ENCODE data around the gene PDCL3. TPM values are rescaled to one million over a fixed set of nuclear protein-coding genes. Genes with fewer than 3 reads are reported as not detected.

PDCL3 gene
- total and polyA plus RNA-seq, 2 donors (not counting 3 experiments of a cell fraction or from before 2014, with no cell fraction given), result 19.4 to 32.8 TPM

DNA sequence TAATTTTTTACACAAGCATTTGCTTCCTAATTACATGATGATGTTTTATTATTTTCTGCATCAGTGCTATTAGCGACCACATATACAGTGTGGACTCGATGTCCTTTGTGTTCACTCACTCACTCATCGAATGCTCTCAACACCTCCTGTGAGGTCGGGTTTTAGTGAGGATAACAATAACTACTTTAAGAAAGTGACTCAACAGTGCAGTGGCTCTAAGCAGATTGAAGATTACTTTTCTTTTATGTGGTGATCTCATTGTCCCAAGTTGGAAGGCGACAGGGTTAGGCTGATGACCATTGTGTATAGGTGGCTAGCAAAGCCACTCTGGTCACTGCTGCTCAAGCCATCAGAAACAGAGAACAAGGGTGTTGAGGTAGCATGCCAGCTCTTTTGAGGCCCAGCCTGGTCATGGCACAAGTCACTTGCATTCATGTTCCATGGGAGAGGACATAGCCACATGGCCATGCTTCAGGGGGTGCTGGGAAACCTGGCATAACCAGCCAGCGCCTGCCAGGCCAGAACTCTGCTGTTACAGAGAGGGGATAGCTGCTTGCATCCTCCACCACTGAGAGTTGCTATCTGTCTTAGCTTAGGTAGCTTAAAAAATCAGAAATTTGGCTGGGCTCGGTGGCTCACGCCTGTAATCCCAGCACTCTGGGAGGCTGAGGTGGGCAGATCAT is 60.4 kb downstream of the PDCL3 start:
- H4K20me1 ChIP-seq (replicated peaks; ENCODE audit: control insufficient read depth, extremely low read depth, insufficient read depth, low read length), result no peaks in the 10 kb centered on the region
- intact Hi-C loops (cut with micrococcal nuclease), result no loop called here
- no peak overlapping the region for H3K4me2 ChIP-seq (ENCODE audit: insufficient read depth, low read length)
- H3K4me3 ChIP-seq (replicated peaks in 1 of 3; ENCODE audit: insufficient read depth in 1 of 3, low read depth in 1 of 3, low read length in 3 of 3), result no peak overlapping the region
- no TSS peak for BruUV-seq (replicated peaks)
- H3K9ac ChIP-seq (replicated peaks; ENCODE audit: extremely low read depth, insufficient read depth, low read length), result no peak overlapping the region
- CTCF ChIA-PET, result interaction anchor here (1.2 kb wide), 1 partner anchor 13 kb away, joined by 5 read pairs; no protein-coding TSS in a partner anchor
- peaks cover 4 to 7% of the 10 kb centered on the region in 2 experiments for H3K27me3 ChIP-seq (ENCODE audit: control insufficient read depth in 2 of 2, insufficient read depth in 2 of 2, low read length in 2 of 2)
- no peak for FAIRE-seq
- no peaks in the 10 kb centered on the region for H3K4me1 ChIP-seq (ENCODE audit: control insufficient read depth, extremely low read depth, insufficient read depth, low read length)
- DNase-seq (ENCODE audit: low read depth, low spot score), result no peak
- no peaks in the 10 kb centered on the region for H3K9me3 ChIP-seq (replicated peaks; ENCODE audit: control insufficient read depth, insufficient read depth, low read length)
- H3K79me2 ChIP-seq (ENCODE audit: control insufficient read depth, insufficient read depth, low read length), result no peaks in the 10 kb centered on the region
- H3K9me1 ChIP-seq (replicated peaks; ENCODE audit: control insufficient read depth, extremely low read depth, insufficient read depth, low read length), result no peaks in the 10 kb centered on the region
- no peak overlapping the region for H3K27ac ChIP-seq (ENCODE audit: insufficient read depth, low read depth, low read length)
- H2AFZ ChIP-seq (ENCODE audit: low read depth, low read length), result no peak overlapping the region
- dilution Hi-C loops (cut with MboI; ENCODE audit: extremely low pct_ligation_motif_present, low sequenced_read_pairs), result no loop called here
- POLR2A ChIA-PET, result no interaction called here
- no peaks in the 10 kb centered on the region for H3K36me3 ChIP-seq (ENCODE audit: control insufficient read depth in 2 of 2, extremely low read depth in 1 of 2, insufficient read depth in 2 of 2, low read length in 2 of 2)
- no peak for TF ChIP-seq GATA2 (IDR thresholded peaks at IDR 0.05; ENCODE audit: insufficient read depth, insufficient read length, low read depth, low read length)
- no peak for TF ChIP-seq FOS (IDR thresholded peaks at IDR 0.05; ENCODE audit: borderline replicate concordance, insufficient read depth, low read length)
- TF ChIP-seq, protein P1, sequence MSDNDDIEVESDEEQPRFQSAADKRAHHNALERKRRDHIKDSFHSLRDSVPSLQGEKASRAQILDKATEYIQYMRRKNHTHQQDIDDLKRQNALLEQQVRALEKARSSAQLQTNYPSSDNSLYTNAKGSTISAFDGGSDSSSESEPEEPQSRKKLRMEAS (IDR thresholded peaks at IDR 0.05; ENCODE audit: insufficient read depth, insufficient read length), result no peak
- TF ChIP-seq POLR2AphosphoS5 (IDR thresholded peaks at IDR 0.05; ENCODE audit: insufficient read depth, low read depth, low read length), result no peak
- TF ChIP-seq, protein P2, sequence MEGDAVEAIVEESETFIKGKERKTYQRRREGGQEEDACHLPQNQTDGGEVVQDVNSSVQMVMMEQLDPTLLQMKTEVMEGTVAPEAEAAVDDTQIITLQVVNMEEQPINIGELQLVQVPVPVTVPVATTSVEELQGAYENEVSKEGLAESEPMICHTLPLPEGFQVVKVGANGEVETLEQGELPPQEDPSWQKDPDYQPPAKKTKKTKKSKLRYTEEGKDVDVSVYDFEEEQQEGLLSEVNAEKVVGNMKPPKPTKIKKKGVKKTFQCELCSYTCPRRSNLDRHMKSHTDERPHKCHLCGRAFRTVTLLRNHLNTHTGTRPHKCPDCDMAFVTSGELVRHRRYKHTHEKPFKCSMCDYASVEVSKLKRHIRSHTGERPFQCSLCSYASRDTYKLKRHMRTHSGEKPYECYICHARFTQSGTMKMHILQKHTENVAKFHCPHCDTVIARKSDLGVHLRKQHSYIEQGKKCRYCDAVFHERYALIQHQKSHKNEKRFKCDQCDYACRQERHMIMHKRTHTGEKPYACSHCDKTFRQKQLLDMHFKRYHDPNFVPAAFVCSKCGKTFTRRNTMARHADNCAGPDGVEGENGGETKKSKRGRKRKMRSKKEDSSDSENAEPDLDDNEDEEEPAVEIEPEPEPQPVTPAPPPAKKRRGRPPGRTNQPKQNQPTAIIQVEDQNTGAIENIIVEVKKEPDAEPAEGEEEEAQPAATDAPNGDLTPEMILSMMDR (IDR thresholded peaks at IDR 0.05; ENCODE audit: extremely low read depth in 1 of 2, insufficient read depth in 1 of 2, low read depth in 1 of 2, low read length in 2 of 2), result no peak
- TF ChIP-seq JUN (IDR thresholded peaks at IDR 0.05; ENCODE audit: borderline replicate concordance, insufficient read depth, insufficient read length, low read depth), result no peak
- TF ChIP-seq MYC (IDR thresholded peaks at IDR 0.05; ENCODE audit: low read depth, low read length), result no peak
- TF ChIP-seq POLR2A (IDR thresholded peaks at IDR 0.05; ENCODE audit: low read depth, low read length), result no peak
- TF ChIP-seq EZH2 (IDR thresholded peaks at IDR 0.05; ENCODE audit: borderline replicate concordance, low read depth, low read length, severe bottlenecking), result no peak
